SK-N-SH (cell line): Measurements from ENCODE around the gene MAPKAP1. TPM values are rescaled to one million over a fixed set of nuclear protein-coding genes. Genes with fewer than 3 reads are reported as not detected.

Experiments used
- CTCF ChIA-PET: fragments of 300-600, 350-600 bp; formaldehyde crosslinking; extraction: SDS; loops from one replicate; lab custom pipeline; 2021; lab: Yijun Ruan, JAX
- POLR2A ChIA-PET: fragments of 350-600 bp; sonication (Branson Sonifier 250); formaldehyde crosslinking; extraction: SDS; loops from one replicate; lab custom pipeline; 2020; ENCODE audit warnings: antibody characterized with exemption, inconsistent platforms; lab: Yijun Ruan, JAX
- DNase-seq: peaks from one replicate; pipeline ENCODE4 v3.0.0; 2012
- H2AFZ ChIP-seq: fragments of 200-600 bp; sonication (generic); 2 replicates; pipeline ENCODE4 v1.8.1; 2016; ENCODE audit warnings: antibody characterized with exemption, mild to moderate bottlenecking, low read depth
- H3F3A ChIP-seq: fragments of 200-600 bp; sonication (generic); replicated peaks from 2 replicates; pipeline ENCODE3; 2016; ENCODE audit warnings: antibody characterized with exemption, mild to moderate bottlenecking; ENCODE audit not compliant: insufficient read depth
- H3K27ac ChIP-seq, 2 experiments: fragments of 200-500 bp in 1 of 2; fragments of 200-600 bp in 1 of 2; sonication (Bioruptor generic) in 1 of 2; sonication (generic), shearing (Covaris generic) in 1 of 2; 2 replicates each; pipeline versions ENCODE4 v1.5.1 to v1.6.1; 2014 to 2016; ENCODE audit warnings: low read depth in 2 of 2, inconsistent platforms in 1 of 2, low read length in 1 of 2, mild to moderate bottlenecking in 1 of 2, mixed read lengths in 1 of 2
- H3K27me3 ChIP-seq: fragments of 200-600 bp; sonication (generic), shearing (Covaris generic); 2 replicates; pipeline ENCODE4 v1.6.1; 2016; ENCODE audit warnings: mixed run types; ENCODE audit not compliant: insufficient read depth
- H3K36me3 ChIP-seq, 2 experiments: fragments of 200-500 bp in 1 of 2; fragments of 200-600 bp in 1 of 2; sonication (Bioruptor generic) in 1 of 2; sonication (generic) in 1 of 2; replicated peaks in 1 of 2; 2 replicates each; pipeline versions ENCODE3 to v1.5.1; 2014 to 2016; ENCODE audit warnings: low read length in 1 of 2, mild to moderate bottlenecking in 1 of 2; ENCODE audit not compliant: insufficient read depth in 2 of 2, control insufficient read depth in 1 of 2
- H3K4me1 ChIP-seq, 2 experiments: fragments of 200-500 bp in 1 of 2; fragments of 200-600 bp in 1 of 2; sonication (Bioruptor generic) in 1 of 2; sonication (generic), shearing (Covaris generic) in 1 of 2; 2 replicates each; pipeline versions ENCODE4 v1.5.1 to v1.6.1; 2014 to 2016; ENCODE audit warnings: low read depth in 1 of 2, low read length in 1 of 2, mixed run types in 1 of 2; ENCODE audit not compliant: insufficient read depth in 2 of 2, control insufficient read depth in 1 of 2
- H3K4me2 ChIP-seq: fragments of 200-600 bp; sonication (generic), shearing (Covaris generic); 2 replicates; pipeline ENCODE4 v1.6.1; 2017; ENCODE audit warnings: mixed run types
- H3K4me3 ChIP-seq, 2 experiments: fragments of 200-500 bp in 1 of 2; fragments of 200-600 bp in 1 of 2; sonication (Bioruptor generic) in 1 of 2; sonication (generic), shearing (Covaris generic) in 1 of 2; 2 replicates each; pipeline versions ENCODE4 v1.5.1 to v1.8.1; 2014 to 2016; ENCODE audit warnings: low read depth in 2 of 2, inconsistent platforms in 1 of 2, low read length in 1 of 2, mild to moderate bottlenecking in 1 of 2, mixed read lengths in 1 of 2, moderate library complexity in 1 of 2
- H3K79me2 ChIP-seq: fragments of 200-600 bp; sonication (generic); 2 replicates; pipeline ENCODE4 v1.8.1; 2017; ENCODE audit warnings: mild to moderate bottlenecking; ENCODE audit not compliant: insufficient read depth
- H3K9ac ChIP-seq: fragments of 200-600 bp; sonication (generic); 2 replicates; pipeline ENCODE4 v1.6.1; 2017; ENCODE audit warnings: mixed run types
- H3K9me2 ChIP-seq: fragments of 200-600 bp; sonication (generic); 2 replicates; pipeline ENCODE4 v1.6.1; 2017; ENCODE audit warnings: mixed run types
- H3K9me3 ChIP-seq: fragments of 200-600 bp; sonication (generic); 2 replicates; pipeline ENCODE4 v1.6.1; 2017; ENCODE audit warnings: mixed run types, mild to moderate bottlenecking, moderate library complexity
- H4K20me1 ChIP-seq: fragments of 200-600 bp; sonication (generic); 2 replicates; pipeline ENCODE4 v1.6.1; 2017; ENCODE audit warnings: mild to moderate bottlenecking, mixed run types; ENCODE audit not compliant: insufficient read depth
- EZH2phosphoT487 ChIP-seq: fragments of 200-600 bp; sonication (generic); IDR thresholded peaks from 2 replicates; pipeline ENCODE4 v1.6.1; 2017; ENCODE audit warnings: low read depth, mixed run types, mild to moderate bottlenecking, antibody characterized with exemption, moderate library complexity, borderline replicate concordance
- FOXJ3 ChIP-seq: sonication (generic); formaldehyde crosslinking; IDR thresholded peaks from 2 replicates; pipeline ENCODE4 v1.5.1; 2020; ENCODE audit warnings: mild to moderate bottlenecking, missing genetic modification reagents
- GABPA ChIP-seq: IDR thresholded peaks from 2 replicates; pipeline ENCODE4 v1.4.0; 2012; ENCODE audit warnings: low read depth, mild to moderate bottlenecking
- GATA2 ChIP-seq: sonication (generic); formaldehyde crosslinking; IDR thresholded peaks from 2 replicates; pipeline ENCODE4 v1.5.0; 2020; ENCODE audit warnings: mild to moderate bottlenecking, missing genetic modification reagents
- JUND ChIP-seq: IDR thresholded peaks from 2 replicates; pipeline ENCODE4 v1.4.0; 2012
- MEF2A ChIP-seq: IDR thresholded peaks from 2 replicates; pipeline ENCODE4 v1.4.0; 2012; ENCODE audit warnings: low read depth, borderline replicate concordance
- NFIC ChIP-seq: IDR thresholded peaks from 2 replicates; pipeline ENCODE4 v1.4.0; 2012; ENCODE audit warnings: borderline replicate concordance
- NRF1 ChIP-seq: IDR thresholded peaks from 2 replicates; pipeline ENCODE4 v1.6.1; 2012; ENCODE audit warnings: low read depth, mild to moderate bottlenecking, low read length
- RAD21 ChIP-seq: IDR thresholded peaks from 2 replicates; pipeline ENCODE4 v1.6.1; 2012; ENCODE audit warnings: mild to moderate bottlenecking, low read length
- RFX5 ChIP-seq: IDR thresholded peaks from 2 replicates; pipeline ENCODE4 v1.6.1; 2012; ENCODE audit warnings: mild to moderate bottlenecking, improper control_type of control experiment, low read length
- SIN3A ChIP-seq: IDR thresholded peaks from 2 replicates; pipeline ENCODE4 v1.6.1; 2012; ENCODE audit warnings: low read depth, mild to moderate bottlenecking, low read length, moderate library complexity, borderline replicate concordance
- TCF12 ChIP-seq: IDR thresholded peaks from 2 replicates; pipeline ENCODE4 v1.4.0; 2012
- YY1 ChIP-seq: IDR thresholded peaks from 2 replicates; pipeline ENCODE4 v1.4.0; 2012; ENCODE audit warnings: low read depth, mild to moderate bottlenecking
- WGBS: methylation state at CpG from one replicate; pipeline ENCODE4 v1.1.6; 2017; ENCODE audit warnings: low lambda C conversion rate; 5-methylcytosine and 5-hydroxymethylcytosine counted together
- polyA plus RNA-seq, 3 experiments: library from polyadenylated mRNA; depleted of rRNA; stranded (reverse); fragments of >200 nt; gene quantifications; 2 replicates each; pipeline ENCODE4 v1.2.3, GENCODE V29; 2012
- TF ChIP-seq, protein P1 (sequence below): IDR thresholded peaks from 2 replicates; pipeline ENCODE4 v1.6.1; 2012; ENCODE audit warnings: mild to moderate bottlenecking, low read depth, low read length, moderate library complexity
- TF ChIP-seq, protein P2 (sequence below): fragments of 150-350 bp; IDR thresholded peaks from 2 replicates; pipeline ENCODE4 v1.6.1; 2017; ENCODE audit warnings: antibody characterized with exemption, low read length, low read depth, borderline replicate concordance
- TF ChIP-seq, protein P3 (sequence below): fragments of 200-600 bp; sonication (generic); IDR thresholded peaks from 2 replicates; pipeline ENCODE4 v1.6.1; 2017; ENCODE audit warnings: antibody characterized with exemption, mild to moderate bottlenecking, moderate library complexity
- TF ChIP-seq, protein P4 (sequence below): IDR thresholded peaks from 2 replicates; pipeline ENCODE4 v1.4.0; 2012; ENCODE audit warnings: low read depth, borderline replicate concordance
- TF ChIP-seq, protein P5 (sequence below): IDR thresholded peaks from 2 replicates; pipeline ENCODE4 v1.4.0; 2012; ENCODE audit warnings: low read depth, borderline replicate concordance

MAPKAP1 gene
- polyA plus RNA-seq, 1 of the 3 experiments (the other 2 are of a cell fraction) = 117 TPM

DNA sequence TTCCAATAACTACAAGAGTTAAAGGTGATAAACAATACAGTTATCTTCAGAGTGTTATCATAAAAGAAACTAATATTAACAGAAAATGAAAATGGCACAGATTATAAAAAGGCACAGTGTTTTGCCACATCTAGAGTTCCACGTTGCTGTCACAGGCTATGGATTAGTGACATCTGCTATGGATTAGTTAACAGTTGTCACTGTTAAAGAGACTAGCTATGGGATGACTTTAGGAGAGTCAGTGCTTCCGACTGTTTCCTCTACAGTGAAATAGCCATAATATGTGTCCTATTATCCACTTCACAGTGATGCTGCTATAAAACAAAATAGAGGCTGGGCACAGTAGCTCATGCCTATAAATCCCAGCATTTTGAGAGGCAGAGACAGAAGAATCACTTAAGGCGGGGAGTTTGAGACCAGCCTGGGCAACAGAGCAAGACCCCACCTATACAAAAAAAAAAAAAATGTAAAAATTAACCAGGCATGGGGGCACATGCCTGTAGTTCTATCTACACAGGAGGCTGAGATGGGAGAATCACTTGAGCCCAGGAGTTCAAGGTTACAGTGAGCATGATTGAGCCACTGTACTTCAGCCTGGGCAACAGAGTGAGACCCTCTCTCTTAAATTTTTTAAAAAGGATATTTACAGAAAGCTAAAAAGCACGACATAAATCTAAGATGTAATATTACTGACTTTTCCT, 19.7 kb downstream of the MAPKAP1 start:
- Histone ChIP-seq H3K27me3 (no peaks in the 10 kb centered on the region), H3K79me2 (peaks cover 87% of the 10 kb centered on the region), H3K36me3 (peaks cover 0 to 7% of the 10 kb centered on the region in 2 experiments), H3K9me3 (no peaks in the 10 kb centered on the region), H3K27ac (no peak overlapping the region), H3F3A (peaks cover 24% of the 10 kb centered on the region), H4K20me1 (no peaks in the 10 kb centered on the region; the same call in 1 of the 2 replicates), H2AFZ (no peak overlapping the region), H3K4me3 (no peak overlapping the region), H3K4me1 (0 out of 4 replicates have a peak, but pooled peaks cover 0 to 6% of the 10 kb centered on the region in 2 experiments), H3K4me2 (no peak overlapping the region), H3K9ac (no peak overlapping the region), H3K9me2 (no peaks in the 10 kb centered on the region)
- TF ChIP-seq, protein P1, sequence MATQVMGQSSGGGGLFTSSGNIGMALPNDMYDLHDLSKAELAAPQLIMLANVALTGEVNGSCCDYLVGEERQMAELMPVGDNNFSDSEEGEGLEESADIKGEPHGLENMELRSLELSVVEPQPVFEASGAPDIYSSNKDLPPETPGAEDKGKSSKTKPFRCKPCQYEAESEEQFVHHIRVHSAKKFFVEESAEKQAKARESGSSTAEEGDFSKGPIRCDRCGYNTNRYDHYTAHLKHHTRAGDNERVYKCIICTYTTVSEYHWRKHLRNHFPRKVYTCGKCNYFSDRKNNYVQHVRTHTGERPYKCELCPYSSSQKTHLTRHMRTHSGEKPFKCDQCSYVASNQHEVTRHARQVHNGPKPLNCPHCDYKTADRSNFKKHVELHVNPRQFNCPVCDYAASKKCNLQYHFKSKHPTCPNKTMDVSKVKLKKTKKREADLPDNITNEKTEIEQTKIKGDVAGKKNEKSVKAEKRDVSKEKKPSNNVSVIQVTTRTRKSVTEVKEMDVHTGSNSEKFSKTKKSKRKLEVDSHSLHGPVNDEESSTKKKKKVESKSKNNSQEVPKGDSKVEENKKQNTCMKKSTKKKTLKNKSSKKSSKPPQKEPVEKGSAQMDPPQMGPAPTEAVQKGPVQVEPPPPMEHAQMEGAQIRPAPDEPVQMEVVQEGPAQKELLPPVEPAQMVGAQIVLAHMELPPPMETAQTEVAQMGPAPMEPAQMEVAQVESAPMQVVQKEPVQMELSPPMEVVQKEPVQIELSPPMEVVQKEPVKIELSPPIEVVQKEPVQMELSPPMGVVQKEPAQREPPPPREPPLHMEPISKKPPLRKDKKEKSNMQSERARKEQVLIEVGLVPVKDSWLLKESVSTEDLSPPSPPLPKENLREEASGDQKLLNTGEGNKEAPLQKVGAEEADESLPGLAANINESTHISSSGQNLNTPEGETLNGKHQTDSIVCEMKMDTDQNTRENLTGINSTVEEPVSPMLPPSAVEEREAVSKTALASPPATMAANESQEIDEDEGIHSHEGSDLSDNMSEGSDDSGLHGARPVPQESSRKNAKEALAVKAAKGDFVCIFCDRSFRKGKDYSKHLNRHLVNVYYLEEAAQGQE = no peak
- TF ChIP-seq YY1 = no peak
- ChIA-PET CTCF (interaction anchor here (0.7 kb wide), 1 partner anchor 13 kb away, joined by 3 read pairs; no protein-coding TSS in a partner anchor), POLR2A (interaction anchor here (0.5 kb wide), 1 partner anchor 39 kb away, joined by 3 read pairs; no protein-coding TSS in a partner anchor)
- 96% methylated on average over 4 of the region's 4 CpGs for WGBS
- no peak for DNase-seq

DNA sequence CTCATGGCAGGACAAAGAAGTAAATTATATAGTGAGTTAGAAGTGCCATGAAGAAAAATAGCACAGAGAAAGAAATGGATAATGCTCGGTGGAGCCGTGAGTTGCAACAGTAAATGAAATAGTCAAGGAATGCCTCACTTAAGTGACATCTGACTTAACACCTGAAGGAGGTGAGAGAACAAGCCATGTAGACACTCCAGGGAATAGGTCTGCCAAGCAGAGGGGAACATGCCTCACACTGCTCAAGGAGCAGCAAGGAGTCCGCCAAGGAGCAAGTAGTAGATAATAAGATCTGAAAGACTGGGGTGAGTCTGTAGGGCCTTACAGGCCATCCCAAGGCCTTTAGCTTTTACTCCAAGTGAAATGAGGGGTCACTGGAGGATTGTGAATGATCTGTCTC, 21.8 kb downstream of the MAPKAP1 start:
- Histone ChIP-seq H3K9ac (no peak overlapping the region), H3K4me2 (no peak overlapping the region), H3K4me1 (peaks cover 0 to 19% of the 10 kb centered on the region in 2 experiments; a peak in 1 of 4 replicates), H3K4me3 (no peak overlapping the region), H3K27me3 (no peaks in the 10 kb centered on the region), H2AFZ (no peak overlapping the region), H3K9me2 (no peaks in the 10 kb centered on the region), H3K9me3 (no peaks in the 10 kb centered on the region), H3K79me2 (peaks cover 87% of the 10 kb centered on the region), H3F3A (peaks cover 24% of the 10 kb centered on the region), H3K36me3 (peaks cover 0 to 5% of the 10 kb centered on the region in 2 experiments), H3K27ac (no peak overlapping the region), H4K20me1 (no peaks in the 10 kb centered on the region; the same call in 1 of the 2 replicates)
- ChIA-PET POLR2A (no interaction called here), CTCF (no interaction called here)
- no peak for DNase-seq
- TF ChIP-seq TCF12 (no peak), MEF2A (no peak), NFIC (no peak), RAD21 (no peak), SIN3A (no peak), GATA2 (CRISPR knock-in tag) (no peak), YY1 (no peak), FOXJ3 (CRISPR knock-in tag) (no peak), NRF1 (no peak), RFX5 (no peak), EZH2phosphoT487 (no peak), GABPA (no peak), JUND (no peak)
- TF ChIP-seq, protein P2, sequence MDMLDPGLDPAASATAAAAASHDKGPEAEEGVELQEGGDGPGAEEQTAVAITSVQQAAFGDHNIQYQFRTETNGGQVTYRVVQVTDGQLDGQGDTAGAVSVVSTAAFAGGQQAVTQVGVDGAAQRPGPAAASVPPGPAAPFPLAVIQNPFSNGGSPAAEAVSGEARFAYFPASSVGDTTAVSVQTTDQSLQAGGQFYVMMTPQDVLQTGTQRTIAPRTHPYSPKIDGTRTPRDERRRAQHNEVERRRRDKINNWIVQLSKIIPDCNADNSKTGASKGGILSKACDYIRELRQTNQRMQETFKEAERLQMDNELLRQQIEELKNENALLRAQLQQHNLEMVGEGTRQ = no peak
- TF ChIP-seq, protein P3, sequence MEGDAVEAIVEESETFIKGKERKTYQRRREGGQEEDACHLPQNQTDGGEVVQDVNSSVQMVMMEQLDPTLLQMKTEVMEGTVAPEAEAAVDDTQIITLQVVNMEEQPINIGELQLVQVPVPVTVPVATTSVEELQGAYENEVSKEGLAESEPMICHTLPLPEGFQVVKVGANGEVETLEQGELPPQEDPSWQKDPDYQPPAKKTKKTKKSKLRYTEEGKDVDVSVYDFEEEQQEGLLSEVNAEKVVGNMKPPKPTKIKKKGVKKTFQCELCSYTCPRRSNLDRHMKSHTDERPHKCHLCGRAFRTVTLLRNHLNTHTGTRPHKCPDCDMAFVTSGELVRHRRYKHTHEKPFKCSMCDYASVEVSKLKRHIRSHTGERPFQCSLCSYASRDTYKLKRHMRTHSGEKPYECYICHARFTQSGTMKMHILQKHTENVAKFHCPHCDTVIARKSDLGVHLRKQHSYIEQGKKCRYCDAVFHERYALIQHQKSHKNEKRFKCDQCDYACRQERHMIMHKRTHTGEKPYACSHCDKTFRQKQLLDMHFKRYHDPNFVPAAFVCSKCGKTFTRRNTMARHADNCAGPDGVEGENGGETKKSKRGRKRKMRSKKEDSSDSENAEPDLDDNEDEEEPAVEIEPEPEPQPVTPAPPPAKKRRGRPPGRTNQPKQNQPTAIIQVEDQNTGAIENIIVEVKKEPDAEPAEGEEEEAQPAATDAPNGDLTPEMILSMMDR = no peak
- TF ChIP-seq, protein P4, sequence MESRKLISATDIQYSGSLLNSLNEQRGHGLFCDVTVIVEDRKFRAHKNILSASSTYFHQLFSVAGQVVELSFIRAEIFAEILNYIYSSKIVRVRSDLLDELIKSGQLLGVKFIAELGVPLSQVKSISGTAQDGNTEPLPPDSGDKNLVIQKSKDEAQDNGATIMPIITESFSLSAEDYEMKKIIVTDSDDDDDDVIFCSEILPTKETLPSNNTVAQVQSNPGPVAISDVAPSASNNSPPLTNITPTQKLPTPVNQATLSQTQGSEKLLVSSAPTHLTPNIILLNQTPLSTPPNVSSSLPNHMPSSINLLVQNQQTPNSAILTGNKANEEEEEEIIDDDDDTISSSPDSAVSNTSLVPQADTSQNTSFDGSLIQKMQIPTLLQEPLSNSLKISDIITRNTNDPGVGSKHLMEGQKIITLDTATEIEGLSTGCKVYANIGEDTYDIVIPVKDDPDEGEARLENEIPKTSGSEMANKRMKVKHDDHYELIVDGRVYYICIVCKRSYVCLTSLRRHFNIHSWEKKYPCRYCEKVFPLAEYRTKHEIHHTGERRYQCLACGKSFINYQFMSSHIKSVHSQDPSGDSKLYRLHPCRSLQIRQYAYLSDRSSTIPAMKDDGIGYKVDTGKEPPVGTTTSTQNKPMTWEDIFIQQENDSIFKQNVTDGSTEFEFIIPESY = no peak
- TF ChIP-seq, protein P5, sequence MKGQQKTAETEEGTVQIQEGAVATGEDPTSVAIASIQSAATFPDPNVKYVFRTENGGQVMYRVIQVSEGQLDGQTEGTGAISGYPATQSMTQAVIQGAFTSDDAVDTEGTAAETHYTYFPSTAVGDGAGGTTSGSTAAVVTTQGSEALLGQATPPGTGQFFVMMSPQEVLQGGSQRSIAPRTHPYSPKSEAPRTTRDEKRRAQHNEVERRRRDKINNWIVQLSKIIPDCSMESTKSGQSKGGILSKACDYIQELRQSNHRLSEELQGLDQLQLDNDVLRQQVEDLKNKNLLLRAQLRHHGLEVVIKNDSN = no peak
- WGBS = 93% methylated on average over 3 of the region's 3 CpGs
